ENCODE measurements around the gene SECTM1.

DNA sequence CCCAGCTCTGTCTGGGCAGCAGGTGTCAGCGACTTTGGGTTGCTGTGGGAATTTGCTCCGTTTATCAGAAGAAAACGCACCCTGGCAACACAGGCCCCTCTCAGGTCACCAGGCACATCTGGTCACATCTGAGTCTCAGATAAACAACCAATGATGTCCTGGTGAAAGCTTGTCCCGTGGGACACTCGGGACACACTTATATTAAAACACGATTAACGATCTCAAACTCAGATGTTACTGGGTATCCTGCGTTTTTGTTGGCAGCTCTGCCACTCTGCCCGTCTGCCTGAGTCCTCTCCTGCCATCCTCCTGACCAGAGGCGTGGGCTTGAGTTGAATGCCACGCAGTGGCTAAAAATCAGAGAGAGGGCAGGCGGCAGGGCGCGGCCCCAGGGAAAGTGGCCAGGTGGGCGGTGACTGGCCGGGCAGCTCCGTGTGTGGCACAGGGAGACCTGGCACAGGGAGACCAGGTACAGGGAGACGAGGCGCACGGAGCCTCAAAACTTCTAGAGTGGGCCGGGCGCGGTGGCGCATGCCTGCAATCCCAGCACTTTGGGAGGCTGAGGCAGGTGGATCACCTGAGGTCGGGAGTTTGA is 2.1 kb downstream of the SECTM1 start:
- no peak for TF ChIP-seq NFIC (IDR thresholded peaks at IDR 0.05)
- TF ChIP-seq EP300 (IDR thresholded peaks at IDR 0.05; ENCODE audit: borderline replicate concordance): no peak
- TF ChIP-seq CEBPB (IDR thresholded peaks at IDR 0.05): no peak
- no peak for TF ChIP-seq TAF1 (IDR thresholded peaks at IDR 0.05; ENCODE audit: low read depth)
- TF ChIP-seq USF1 (IDR thresholded peaks at IDR 0.05): no peak
- TF ChIP-seq TEAD4 (IDR thresholded peaks at IDR 0.05): no peak
- TF ChIP-seq, protein P1, sequence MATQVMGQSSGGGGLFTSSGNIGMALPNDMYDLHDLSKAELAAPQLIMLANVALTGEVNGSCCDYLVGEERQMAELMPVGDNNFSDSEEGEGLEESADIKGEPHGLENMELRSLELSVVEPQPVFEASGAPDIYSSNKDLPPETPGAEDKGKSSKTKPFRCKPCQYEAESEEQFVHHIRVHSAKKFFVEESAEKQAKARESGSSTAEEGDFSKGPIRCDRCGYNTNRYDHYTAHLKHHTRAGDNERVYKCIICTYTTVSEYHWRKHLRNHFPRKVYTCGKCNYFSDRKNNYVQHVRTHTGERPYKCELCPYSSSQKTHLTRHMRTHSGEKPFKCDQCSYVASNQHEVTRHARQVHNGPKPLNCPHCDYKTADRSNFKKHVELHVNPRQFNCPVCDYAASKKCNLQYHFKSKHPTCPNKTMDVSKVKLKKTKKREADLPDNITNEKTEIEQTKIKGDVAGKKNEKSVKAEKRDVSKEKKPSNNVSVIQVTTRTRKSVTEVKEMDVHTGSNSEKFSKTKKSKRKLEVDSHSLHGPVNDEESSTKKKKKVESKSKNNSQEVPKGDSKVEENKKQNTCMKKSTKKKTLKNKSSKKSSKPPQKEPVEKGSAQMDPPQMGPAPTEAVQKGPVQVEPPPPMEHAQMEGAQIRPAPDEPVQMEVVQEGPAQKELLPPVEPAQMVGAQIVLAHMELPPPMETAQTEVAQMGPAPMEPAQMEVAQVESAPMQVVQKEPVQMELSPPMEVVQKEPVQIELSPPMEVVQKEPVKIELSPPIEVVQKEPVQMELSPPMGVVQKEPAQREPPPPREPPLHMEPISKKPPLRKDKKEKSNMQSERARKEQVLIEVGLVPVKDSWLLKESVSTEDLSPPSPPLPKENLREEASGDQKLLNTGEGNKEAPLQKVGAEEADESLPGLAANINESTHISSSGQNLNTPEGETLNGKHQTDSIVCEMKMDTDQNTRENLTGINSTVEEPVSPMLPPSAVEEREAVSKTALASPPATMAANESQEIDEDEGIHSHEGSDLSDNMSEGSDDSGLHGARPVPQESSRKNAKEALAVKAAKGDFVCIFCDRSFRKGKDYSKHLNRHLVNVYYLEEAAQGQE (IDR thresholded peaks at IDR 0.05; ENCODE audit: low read depth): no peak
- no peak for TF ChIP-seq MAX (IDR thresholded peaks at IDR 0.05)
